ENCODE results near the gene PRKCH. TPM values are rescaled to one million over a fixed set of nuclear protein-coding genes. Genes with fewer than 3 reads are reported as not detected.

The PRKCH gene
- total RNA-seq, 3 donors from 2014 or later, result 27.0 to 41.3 (median 34.0) TPM

GRCh38 chr14:61325166-61325565 is 3.8 kb downstream of the PRKCH start:
- H3K4me1 ChIP-seq, result no peaks in the 10 kb centered on the region
- no peak for TF ChIP-seq CTCF (IDR thresholded peaks at IDR 0.05)
- no peak for TF ChIP-seq POLR2A (IDR thresholded peaks at IDR 0.05)
- no peak for TF ChIP-seq POLR2AphosphoS5 (IDR thresholded peaks at IDR 0.05)
- no peak overlapping the region for H3K27ac ChIP-seq
- no peak for DNase-seq (ENCODE audit: low spot score in 2 of 2)
- no peaks in the 10 kb centered on the region for H3K36me3 ChIP-seq
- peaks cover 0 to 6% of the 10 kb centered on the region in 2 donors for H3K9me3 ChIP-seq
- intact Hi-C loops (cut with DNase I; ENCODE audit: low total_unique reads), result no loop called here
- H3K27me3 ChIP-seq, result no peaks in the 10 kb centered on the region
- H3K4me3 ChIP-seq, result no peak overlapping the region

- DNase-seq (ENCODE audit: low spot score in 2 of 2), result no peak
- intact Hi-C loops (cut with DNase I; ENCODE audit: low total_unique reads), result no loop called here
- Histone ChIP-seq H3K27ac (peak overlapping the region in 1 of 2 donors; percentile 57), H3K4me3 (no peak overlapping the region), H3K4me1 (no peaks in the 10 kb centered on the region), H3K27me3 (no peaks in the 10 kb centered on the region), H3K9me3 (peaks cover 0 to 6% of the 10 kb centered on the region in 2 donors), H3K36me3 (no peaks in the 10 kb centered on the region)
- no peak for TF ChIP-seq POLR2A (IDR thresholded peaks at IDR 0.05)
- TF ChIP-seq CTCF (IDR thresholded peaks at IDR 0.05), result no peak
- no peak for TF ChIP-seq POLR2AphosphoS5 (IDR thresholded peaks at IDR 0.05)
These were observed 4.8 kb downstream of the PRKCH start for GRCh38 chr14:61326146-61326545.

GRCh38 chr14:61326847-61327246 is 5.5 kb downstream of the PRKCH start:
- Histone ChIP-seq H3K9me3 (peaks cover 0 to 6% of the 10 kb centered on the region in 2 donors), H3K36me3 (no peaks in the 10 kb centered on the region), H3K27ac (peak overlapping the region; percentile 57 to 65), H3K4me3 (no peak overlapping the region), H3K27me3 (no peaks in the 10 kb centered on the region), H3K4me1 (no peaks in the 10 kb centered on the region)
- TF ChIP-seq POLR2A (IDR thresholded peaks at IDR 0.05) (no peak), POLR2AphosphoS5 (IDR thresholded peaks at IDR 0.05) (peak; percentile 36 to 86 (median 57))
- DNase-seq (ENCODE audit: low spot score in 2 of 2), result peak; percentile 38 to 60
- intact Hi-C loops (cut with DNase I; ENCODE audit: low total_unique reads), result no loop called here

- no peaks in the 10 kb centered on the region for H3K4me1 ChIP-seq
- no peaks in the 10 kb centered on the region for H3K27me3 ChIP-seq
- DNase-seq (ENCODE audit: low spot score in 2 of 2), result no peak
- H3K9me3 ChIP-seq, result peaks cover 0 to 6% of the 10 kb centered on the region in 2 donors
- H3K27ac ChIP-seq, result peak overlapping the region in 1 of 2 donors; percentile 27
- no peaks in the 10 kb centered on the region for H3K36me3 ChIP-seq
- no peak overlapping the region for H3K4me3 ChIP-seq
- intact Hi-C loops (cut with DNase I; ENCODE audit: low total_unique reads), result no loop called here
- no peak for TF ChIP-seq POLR2A (IDR thresholded peaks at IDR 0.05)
- TF ChIP-seq POLR2AphosphoS5 (IDR thresholded peaks at IDR 0.05), result no peak
- TF ChIP-seq CTCF (IDR thresholded peaks at IDR 0.05), result no peak
These were observed 7.4 kb downstream of the PRKCH start for GRCh38 chr14:61328626-61329262.

- Histone ChIP-seq H3K4me1 (no peaks in the 10 kb centered on the region), H3K9me3 (peaks cover 0 to 6% of the 10 kb centered on the region in 2 donors), H3K4me3 (no peak overlapping the region), H3K27ac (no peak overlapping the region), H3K36me3 (no peaks in the 10 kb centered on the region), H3K27me3 (no peaks in the 10 kb centered on the region)
- DNase-seq (ENCODE audit: low spot score in 2 of 2), result no peak
- intact Hi-C loops (cut with DNase I; ENCODE audit: low total_unique reads), result no loop called here
- TF ChIP-seq CTCF (IDR thresholded peaks at IDR 0.05), result no peak
- no peak for TF ChIP-seq POLR2AphosphoS5 (IDR thresholded peaks at IDR 0.05)
- TF ChIP-seq POLR2A (IDR thresholded peaks at IDR 0.05), result no peak
These were observed 8.2 kb downstream of the PRKCH start for GRCh38 chr14:61329478-61330051.

All from breast epithelium (tissue), 4 donors.